OCI-LY3 (cell line): Measurements from ENCODE around the gene SDK1.

Experiments used
- H2AFZ ChIP-seq: fragments of 200-600, 300-600 bp; shearing (Covaris generic); 2 replicates; pipeline ENCODE4 v1.6.0; 2014; ENCODE audit warnings: antibody characterized with exemption, low read depth, low read length
- H3K27ac ChIP-seq: fragments of 200-600, 300-600 bp; sonication (generic); 2 replicates; pipeline ENCODE4 v1.5.1; 2014; ENCODE audit warnings: mild to moderate bottlenecking, low read length, moderate library complexity, mixed read lengths
- H3K27me3 ChIP-seq: fragments of 200-600, 300-600 bp; sonication (generic); 2 replicates; pipeline ENCODE4 v1.6.1; 2014; ENCODE audit warnings: low read depth, low read length, mixed read lengths
- H3K36me3 ChIP-seq: fragments of 200-600, 300-600 bp; sonication (generic); replicated peaks from 2 replicates; pipeline ENCODE3; 2014; ENCODE audit warnings: low read depth, low read length, mixed read lengths
- H3K4me1 ChIP-seq: fragments of 300-600, 200-600 bp; sonication (generic); 2 replicates; pipeline ENCODE4 v1.6.1; 2014; ENCODE audit warnings: low read length, mixed read lengths
- H3K4me2 ChIP-seq: fragments of 200-600, 300-600 bp; sonication (generic); 2 replicates; pipeline ENCODE4 v1.6.1; 2014; ENCODE audit warnings: low read length, mixed read lengths
- H3K4me3 ChIP-seq: fragments of 300-600, 200-600 bp; sonication (generic); 2 replicates; pipeline ENCODE4 v1.5.1; 2014; ENCODE audit warnings: antibody characterized with exemption, mild to moderate bottlenecking, low read length, moderate library complexity
- H3K79me2 ChIP-seq: fragments of 300-600, 200-600 bp; shearing (Covaris generic); 2 replicates; pipeline ENCODE4 v1.6.1; 2014; ENCODE audit warnings: mild to moderate bottlenecking, low read length, mixed read lengths
- H3K9ac ChIP-seq: fragments of 300-600, 200-600 bp; shearing (Covaris generic); 2 replicates; pipeline ENCODE4 v1.6.0; 2014; ENCODE audit warnings: mild to moderate bottlenecking, low read length, moderate library complexity
- H3K9me3 ChIP-seq: fragments of 200-600, 300-600 bp; shearing (Covaris generic); 2 replicates; pipeline ENCODE4 v1.6.1; 2014; ENCODE audit warnings: low read length, mixed read lengths; ENCODE audit not compliant: insufficient read depth
- H4K20me1 ChIP-seq: fragments of 200-600, 300-600 bp; sonication (generic); 2 replicates; pipeline ENCODE4 v1.6.1; 2016; ENCODE audit warnings: low read length, mixed read lengths; ENCODE audit not compliant: insufficient read depth
- CTCF ChIP-seq: fragments of 200-600, 300-600 bp; sonication (generic); IDR thresholded peaks from 2 replicates; pipeline ENCODE4 v1.5.1; 2014; ENCODE audit warnings: antibody characterized with exemption, low read length, low read depth
- EZH2phosphoT487 ChIP-seq: fragments of 200-600 bp; shearing (Covaris generic); IDR thresholded peaks from 2 replicates; pipeline ENCODE4 v1.6.1; 2018; ENCODE audit warnings: antibody characterized with exemption, mixed run types, low read depth

The SDK1 gene

GRCh38 chr7:4137552-4137951 is 836.5 kb downstream of the SDK1 start:
- no peaks in the 10 kb centered on the region for H3K4me1 ChIP-seq
- H3K4me2 ChIP-seq = no peak overlapping the region

GRCh38 chr7:4138866-4139265 is 837.8 kb downstream of the SDK1 start:
- Histone ChIP-seq H4K20me1 (no peaks in the 10 kb centered on the region), H3K27me3 (no peaks in the 10 kb centered on the region), H3K27ac (no peak overlapping the region), H2AFZ (no peak overlapping the region), H3K4me1 (no peaks in the 10 kb centered on the region), H3K4me3 (no peak overlapping the region), H3K79me2 (no peaks in the 10 kb centered on the region), H3K4me2 (no peak overlapping the region), H3K9ac (no peak overlapping the region), H3K9me3 (no peaks in the 10 kb centered on the region), H3K36me3 (no peaks in the 10 kb centered on the region)
- TF ChIP-seq CTCF = no peak
- no peak for TF ChIP-seq EZH2phosphoT487

More at GRCh38 chr7:4137552-4137951, 836.5 kb downstream of the SDK1 start:
- no peaks in the 10 kb centered on the region for H3K36me3 ChIP-seq
- no peak overlapping the region for H3K27ac ChIP-seq
- TF ChIP-seq EZH2phosphoT487 (no peak), CTCF (no peak)
- no peaks in the 10 kb centered on the region for H4K20me1 ChIP-seq
- no peak overlapping the region for H3K4me3 ChIP-seq
- no peak overlapping the region for H2AFZ ChIP-seq
- no peaks in the 10 kb centered on the region for H3K79me2 ChIP-seq
- H3K27me3 ChIP-seq = no peaks in the 10 kb centered on the region
- no peaks in the 10 kb centered on the region for H3K9me3 ChIP-seq
- H3K9ac ChIP-seq = no peak overlapping the region

GRCh38 chr7:4139656-4140625 is 838.9 kb downstream of the SDK1 start:
- Histone ChIP-seq H3K4me3 (no peak overlapping the region), H3K4me2 (no peak overlapping the region), H3K9ac (no peak overlapping the region), H3K27ac (no peak overlapping the region), H4K20me1 (no peaks in the 10 kb centered on the region), H3K27me3 (no peaks in the 10 kb centered on the region), H3K36me3 (no peaks in the 10 kb centered on the region), H3K4me1 (no peaks in the 10 kb centered on the region), H3K79me2 (no peaks in the 10 kb centered on the region), H3K9me3 (no peaks in the 10 kb centered on the region), H2AFZ (no peak overlapping the region)
- TF ChIP-seq EZH2phosphoT487 (no peak), CTCF (no peak)

- H2AFZ ChIP-seq = no peak overlapping the region
Measured at GRCh38 chr7:4140933-4141332, 839.9 kb downstream of the SDK1 start.

More at GRCh38 chr7:4140933-4141332, 839.9 kb downstream of the SDK1 start:
- H3K36me3 ChIP-seq = no peaks in the 10 kb centered on the region
- TF ChIP-seq CTCF (no peak), EZH2phosphoT487 (no peak)
- H3K9ac ChIP-seq = no peak overlapping the region
- H3K4me3 ChIP-seq = no peak overlapping the region
- H3K4me2 ChIP-seq = no peak overlapping the region
- H3K9me3 ChIP-seq = no peaks in the 10 kb centered on the region
- no peaks in the 10 kb centered on the region for H4K20me1 ChIP-seq
- H3K27ac ChIP-seq = no peak overlapping the region
- H3K27me3 ChIP-seq = no peaks in the 10 kb centered on the region
- no peaks in the 10 kb centered on the region for H3K4me1 ChIP-seq
- H3K79me2 ChIP-seq = no peaks in the 10 kb centered on the region
